Right ventricle myocardium inferior (tissue), 1 donor: Measurements from ENCODE around the gene ZFP1. TPM values are rescaled to one million over a fixed set of nuclear protein-coding genes. Genes with fewer than 3 reads are reported as not detected.
"Not testable (repeated sequence)": the region's sequence is repeated elsewhere in the genome, so short reads cannot be mapped to it uniquely, and the experiment has no call there.

Experiments
- ATAC-seq: fragments of 200-7000 bp; cut with Tn5 transposase; one replicate; pipeline ENCODE4 v1.9.1; 2020; ENCODE audit warnings: mild to moderate bottlenecking, moderate library complexity
- DNase-seq: peaks from one replicate; pipeline ENCODE4 v3.0.0; 2021; ENCODE audit errors: missing footprints
- intact Hi-C: fragments of 100-400 bp; cut with DNase I; formaldehyde crosslinking; loops from one replicate; pipeline ENCODE4 v1.11.0; 2022
- total RNA-seq: library from RNA; stranded (reverse); fragmentation: NEBNext Ultra II Directional; extraction: Animal tissue kit (Norgen Biotek cat#: 25700); gene quantifications from one replicate; pipeline ENCODE4 v1.2.1, GENCODE V29; 2021
- donor health status: DM: no; HTN: yes; CAD: no; lungs with severe emphysema.

The ZFP1 gene
- total RNA-seq, 1 donor from 2014 or later: 5.8 TPM

- no peak for DNase-seq
- ATAC-seq: no peak
- intact Hi-C loops: loop anchor here (1.0 to 10.0 kb wide), 5 partner anchors 67 to 407 kb away; partner anchors contain the start of gene MLKL
Observed at GRCh38 chr16:75111961-75112733, 36.2 kb upstream of the ZFP1 start.

- ATAC-seq: no peak
- intact Hi-C loops: loop anchor here (5.0 to 10.0 kb wide), 3 partner anchors 236 to 408 kb away; partner anchors contain the start of gene MLKL
Observed at GRCh38 chr16:75112734-75113491, 35.4 kb upstream of the ZFP1 start.

GRCh38 chr16:75113541-75114121 lies 34.7 kb upstream of the ZFP1 start:
- no peak for ATAC-seq
- no peak for DNase-seq
- intact Hi-C loops: loop anchor here (5.0 to 10.0 kb wide), 3 partner anchors 236 to 409 kb away; partner anchors contain the start of gene MLKL

More at GRCh38 chr16:75112734-75113491, 35.4 kb upstream of the ZFP1 start:
- no peak for DNase-seq

GRCh38 chr16:75114179-75114945 lies 34.0 kb upstream of the ZFP1 start:
- DNase-seq: no peak
- ATAC-seq: no peak
- intact Hi-C loops: loop anchor here (5.0 to 10.0 kb wide), 3 partner anchors 237 to 410 kb away; partner anchors contain the start of gene MLKL

- ATAC-seq (no peak), DNase-seq (no peak)
- intact Hi-C loops: loop anchor here (5.0 to 10.0 kb wide), 3 partner anchors 238 to 410 kb away; partner anchors contain the start of gene MLKL
Observed at GRCh38 chr16:75114946-75115825, 33.1 kb upstream of the ZFP1 start.

- ATAC-seq (peak; percentile 98), DNase-seq (peak; percentile 91)
- intact Hi-C loops: loop anchor here (10.0 kb wide), 2 partner anchors 301 to 411 kb away; partner anchors contain the start of gene MLKL
Observed at GRCh38 chr16:75116081-75116910, 32.0 kb upstream of the ZFP1 start, which contains the start of gene LDHD. Gene LDHD (minus strand): TSS chr16:75116780. CDS start chr16:75116720, 60 bp downstream.

GRCh38 chr16:75116911-75117245 lies 31.4 kb upstream of the ZFP1 start:
- ATAC-seq (no peak), DNase-seq (no peak)
- intact Hi-C loops: loop anchor here (10.0 kb wide), 2 partner anchors 302 to 412 kb away; partner anchors contain the start of gene MLKL

- intact Hi-C loops: loop anchor here (10.0 kb wide), 2 partner anchors 304 to 414 kb away; partner anchors contain the start of gene MLKL
- ATAC-seq: no peak
Observed at GRCh38 chr16:75118943-75119539, 29.3 kb upstream of the ZFP1 start.

GRCh38 chr16:75120253-75120652 lies 28.1 kb upstream of the ZFP1 start:
- intact Hi-C loops: no loop called here
- no peak for ATAC-seq
- no peak for DNase-seq

More at GRCh38 chr16:75118943-75119539, 29.3 kb upstream of the ZFP1 start:
- DNase-seq: no peak

GRCh38 chr16:75121949-75122568 lies 26.3 kb upstream of the ZFP1 start:
- no peak for ATAC-seq
- intact Hi-C loops: no loop called here
- DNase-seq: no peak

- no peak for DNase-seq
- intact Hi-C loops: no loop called here
- no peak for ATAC-seq
Observed at GRCh38 chr16:75122609-75123008, 25.7 kb upstream of the ZFP1 start.

GRCh38 chr16:75127713-75128415 lies 20.5 kb upstream of the ZFP1 start:
- no peak for DNase-seq
- no peak for ATAC-seq
- intact Hi-C loops: no loop called here

- DNase-seq, ATAC-seq, intact Hi-C loops: not testable (repeated sequence)
Observed at GRCh38 chr16:75129421-75130149, 18.7 kb upstream of the ZFP1 start.

GRCh38 chr16:75130150-75130771 lies 18.1 kb upstream of the ZFP1 start:
- no peak for DNase-seq
- no peak for ATAC-seq
- intact Hi-C loops: no loop called here
